Activated naive CD4-positive, alpha-beta T cell treated with anti-CD3 and anti-CD28 coated beads, Interleukin-2, amount 50 U/mL, for 16 hours (primary cell): ENCODE data around the gene TRPV5.

ENCODE experiments used
- DNase-seq: peaks from one replicate; pipeline ENCODE4 v3.0.0-alpha.2; 2020

TRPV5 gene

DNA sequence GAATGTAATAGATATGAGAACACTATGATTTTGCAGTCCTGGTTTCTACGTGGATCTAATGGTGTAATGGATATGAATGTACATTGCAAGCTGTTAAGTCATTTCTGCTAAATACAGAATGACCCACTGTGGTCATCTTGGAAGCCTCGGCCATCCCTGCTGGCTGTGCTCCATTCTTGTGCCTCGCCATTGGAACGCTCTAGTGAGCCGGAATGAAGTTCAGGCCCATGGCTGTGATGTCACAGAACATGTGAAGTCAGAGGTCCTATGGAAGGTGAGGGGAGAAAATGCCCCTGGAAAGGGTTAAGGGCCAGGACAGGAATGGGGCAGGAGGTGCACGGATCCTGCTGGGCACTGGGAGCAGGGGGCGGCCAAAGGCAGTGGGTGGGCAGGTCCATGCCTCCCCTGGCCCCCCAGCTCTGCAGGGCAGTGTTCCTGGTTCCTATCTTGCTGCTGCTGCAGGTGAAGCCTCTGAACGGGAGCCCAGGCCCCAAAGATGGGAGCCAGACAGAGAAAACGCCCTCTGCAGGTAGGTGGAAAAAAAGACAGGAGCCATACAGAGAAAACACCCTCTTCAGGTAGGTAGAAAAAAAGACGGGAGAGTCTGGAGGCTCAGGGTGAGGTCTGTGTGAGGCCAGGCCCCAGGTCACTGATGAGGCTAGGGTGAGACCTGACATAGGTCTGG, 5.8 kb upstream of the TRPV5 start, which contains the start of gene LLCFC1:
Gene LLCFC1, plus strand, starts transcription at position 259 of the 685 bp plus-strand sequence. Its CDS starts 138 bp downstream, at position 397.
- DNase-seq: no peak

DNA sequence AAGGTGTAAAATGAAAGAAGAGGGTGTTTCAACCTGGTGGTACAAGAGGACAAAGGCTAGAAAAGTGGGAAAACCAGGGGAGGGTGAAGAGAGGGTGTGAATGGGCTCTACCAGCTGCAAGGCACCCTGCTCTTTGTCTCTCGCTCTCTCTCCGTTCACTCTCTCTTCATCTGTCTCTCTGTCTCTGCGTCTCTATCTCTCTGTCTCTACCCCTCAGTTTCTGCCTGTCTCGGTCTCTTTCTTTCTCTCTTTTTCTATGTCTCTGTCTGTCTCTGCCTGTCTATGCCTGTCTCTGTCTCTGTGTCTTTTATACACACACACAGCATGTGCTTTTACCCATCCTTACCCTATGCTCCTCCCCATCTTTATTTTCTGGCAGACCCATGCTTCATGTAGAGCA, 5.1 kb upstream of the TRPV5 start:
- no peak for DNase-seq

DNA sequence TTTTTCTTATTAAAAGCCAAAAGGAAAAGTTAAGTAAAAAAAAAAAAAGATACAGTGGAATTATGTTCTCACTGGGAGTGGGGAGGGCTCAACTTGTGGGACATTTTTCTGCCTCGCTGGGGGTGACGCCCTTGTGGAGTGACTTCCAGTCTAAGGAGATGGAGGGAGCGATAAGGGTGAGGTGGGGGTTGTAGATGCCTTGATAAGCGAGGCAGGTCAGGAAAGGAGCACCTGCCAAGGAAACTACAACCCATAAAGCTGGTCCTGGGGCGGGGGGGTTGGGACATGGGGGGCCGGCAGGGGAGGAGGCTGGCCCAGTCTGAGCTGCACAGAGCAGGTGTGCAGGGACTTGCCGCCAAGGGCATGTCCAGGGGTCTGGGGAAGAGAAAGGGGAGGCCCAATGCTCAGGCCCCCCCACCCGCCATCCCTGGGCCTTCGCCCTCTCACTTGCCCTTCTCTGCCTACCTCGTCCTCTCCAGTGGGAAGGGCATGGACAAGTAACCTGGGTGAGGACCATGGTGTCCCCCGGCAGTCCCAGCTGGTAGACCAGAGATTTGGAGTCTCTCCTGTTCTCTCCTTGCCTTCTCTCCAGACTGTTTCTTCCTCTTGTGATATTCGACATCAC, 2.5 kb upstream of the TRPV5 start:
- no peak for DNase-seq

DNA sequence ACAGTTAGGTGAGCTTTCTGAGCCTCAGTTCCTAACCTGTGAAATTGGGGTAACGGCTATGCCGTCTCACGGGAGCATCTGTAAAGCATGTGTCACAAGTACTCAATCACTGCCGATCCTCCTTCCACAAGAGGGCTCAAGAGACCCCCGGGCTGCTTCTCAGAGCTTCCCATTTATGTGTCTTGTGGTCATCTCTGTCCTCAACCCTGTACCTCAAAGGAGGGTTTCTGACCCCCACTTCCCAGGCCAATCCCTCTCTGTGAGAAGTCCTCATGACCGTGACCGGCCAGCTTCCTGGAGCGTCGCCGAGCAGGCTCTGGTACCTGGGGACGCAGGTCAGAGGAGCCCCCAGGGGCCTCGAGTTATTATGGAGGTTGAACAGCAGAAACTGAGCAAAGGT, 510 bp upstream of the TRPV5 start:
- DNase-seq: no peak

DNA sequence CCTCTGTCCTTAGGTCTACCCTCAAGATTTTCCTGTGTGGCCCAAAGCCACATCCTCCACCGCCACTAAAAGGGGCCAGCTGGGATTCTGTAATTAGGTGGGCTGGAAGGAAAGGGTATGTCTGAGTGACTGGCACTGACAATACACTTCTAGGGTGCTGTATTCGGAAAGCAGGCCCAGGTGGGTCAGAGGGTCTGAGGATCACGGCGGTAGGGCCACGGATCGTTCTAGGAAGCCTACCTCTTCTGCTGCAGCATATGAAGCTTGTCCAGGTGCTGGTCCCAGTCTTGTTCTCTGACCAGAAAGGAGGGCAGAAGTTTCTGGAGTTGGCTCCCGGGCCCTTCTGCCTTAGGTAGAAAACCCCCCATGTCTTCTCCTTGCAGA, 462 bp downstream of the TRPV5 start:
- no peak for DNase-seq

DNA sequence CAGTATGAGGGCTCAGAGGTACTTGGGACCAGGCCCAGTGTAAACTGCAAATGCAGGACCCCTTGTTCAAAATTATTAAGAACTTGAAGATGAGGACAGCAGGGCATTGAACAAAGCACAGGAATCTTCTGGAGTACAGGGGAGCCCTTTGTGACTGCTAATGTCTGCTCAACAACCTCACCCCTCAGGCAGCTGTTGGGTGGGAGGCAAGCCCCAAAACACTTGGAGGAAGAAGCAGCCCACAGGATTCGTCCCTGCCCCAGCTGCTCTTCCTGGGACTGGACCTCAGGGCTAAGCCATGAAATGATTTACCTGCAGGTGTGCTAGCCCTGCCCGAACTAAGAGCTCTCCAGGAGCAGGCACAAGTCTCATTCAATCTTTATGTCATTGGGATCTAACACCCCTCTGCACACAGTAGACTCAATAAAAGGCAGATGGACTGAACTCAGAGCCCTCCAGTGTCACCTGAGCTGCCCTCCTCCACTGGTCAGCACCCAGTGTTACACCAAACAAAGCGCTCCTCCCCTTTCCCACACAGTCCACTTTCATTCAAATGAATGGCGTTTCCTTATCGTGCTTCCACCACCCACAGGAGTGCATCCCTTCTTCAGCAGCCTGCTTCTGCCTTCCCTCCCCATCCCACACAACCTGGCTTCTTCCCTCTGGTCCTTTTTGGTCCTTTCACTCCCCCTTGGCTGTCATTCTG, 1.0 kb downstream of the TRPV5 start:
- DNase-seq: no peak

DNA sequence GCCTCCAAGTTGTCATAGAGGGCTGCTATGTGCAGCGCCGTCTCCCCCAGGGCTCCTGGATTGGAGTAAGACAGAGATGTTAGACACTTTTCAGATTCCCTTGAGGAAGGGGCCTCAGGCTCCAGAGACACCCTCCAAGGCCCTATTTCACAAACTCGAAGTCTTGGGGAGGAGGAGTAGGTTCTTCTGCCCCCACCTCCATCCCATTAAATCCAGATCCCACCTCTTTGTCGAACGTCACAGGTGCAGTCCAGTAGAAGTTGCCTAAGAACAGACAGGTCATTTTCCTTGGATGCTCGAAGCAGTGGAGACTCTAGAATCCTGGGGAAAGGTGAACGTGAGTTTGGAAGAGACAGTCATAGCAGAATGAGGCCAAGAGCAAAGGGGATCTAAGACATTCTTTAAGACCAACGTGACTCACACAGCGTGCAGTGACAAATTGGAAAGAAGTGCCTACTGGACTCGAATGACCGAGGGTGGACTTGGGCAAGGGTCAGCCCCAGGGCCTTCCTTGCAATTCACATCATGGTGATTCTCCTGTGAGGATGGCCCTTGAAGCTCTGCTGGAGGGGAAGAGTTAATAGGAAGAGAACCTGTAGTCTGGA, 3.3 kb downstream of the TRPV5 start:
- DNase-seq: no peak

DNA sequence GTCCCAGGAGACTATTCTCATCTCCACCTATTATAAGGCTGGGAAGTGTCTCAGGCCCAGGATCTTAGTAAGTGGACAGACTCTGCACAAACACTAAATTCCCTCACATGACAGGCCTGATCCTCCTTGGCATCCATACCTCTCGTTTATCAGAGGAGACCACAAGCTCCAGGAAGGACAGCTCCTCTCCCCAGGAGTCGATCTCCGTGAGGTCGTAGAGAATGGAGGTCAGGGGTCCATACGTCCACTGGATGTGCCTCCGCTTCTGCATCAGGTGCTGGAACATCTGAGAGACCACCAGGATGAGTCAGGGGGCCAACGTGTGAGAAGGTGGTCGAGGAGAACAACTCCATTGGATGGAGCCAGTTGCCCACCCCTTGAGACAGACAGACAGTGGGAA, 5.6 kb downstream of the TRPV5 start:
- no peak for DNase-seq

DNA sequence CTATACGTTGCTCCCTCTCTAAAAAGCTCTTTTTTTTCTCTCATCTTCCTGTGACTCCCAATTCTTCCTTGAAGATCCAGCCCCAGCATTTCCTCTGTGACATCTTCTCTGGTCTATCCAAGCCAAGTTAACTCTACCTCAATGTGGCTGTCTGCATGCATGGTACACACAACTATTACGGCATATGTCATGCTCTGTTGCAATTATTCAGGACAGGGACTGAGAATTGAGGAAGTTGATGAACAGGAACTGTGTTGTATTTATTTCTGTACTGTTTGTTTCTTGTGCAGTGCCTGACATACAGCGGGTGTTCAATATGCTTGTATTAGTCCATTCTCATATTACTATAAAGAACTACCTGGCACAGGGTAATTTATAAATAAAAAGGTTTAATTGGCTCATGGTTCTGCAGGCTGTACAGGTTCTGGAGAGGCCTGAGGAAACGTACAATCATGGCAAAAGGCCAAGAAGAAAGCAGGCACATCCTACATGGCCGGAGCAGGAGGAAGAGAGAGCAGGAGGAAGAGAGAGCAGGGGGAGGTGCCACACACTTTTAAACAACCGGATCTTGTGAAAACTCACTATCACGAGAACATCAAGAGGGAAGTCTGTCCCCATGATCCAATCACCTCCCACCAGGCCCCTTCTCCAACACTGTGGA, 6.3 kb downstream of the TRPV5 start:
- no peak for DNase-seq

DNA sequence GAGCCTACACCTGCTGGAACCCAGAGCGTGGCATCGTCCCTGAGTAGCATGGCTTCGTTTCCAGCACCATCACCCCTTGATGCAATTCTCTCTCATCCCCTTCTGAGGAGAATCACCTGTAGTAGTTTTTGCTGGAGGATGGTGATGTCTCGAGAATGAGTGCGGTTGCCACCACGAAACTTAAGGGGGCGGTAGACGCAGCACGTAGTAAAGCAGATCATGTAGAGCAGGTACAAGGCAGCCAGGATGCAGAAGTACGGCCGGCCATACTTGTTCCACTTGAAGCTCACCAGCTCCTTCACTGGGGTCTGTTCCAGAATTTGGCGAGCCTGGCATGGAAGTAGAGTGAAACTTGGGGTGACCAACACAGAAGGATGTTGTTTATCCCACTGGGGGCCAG, 8.1 kb downstream of the TRPV5 start:
- DNase-seq: no peak

DNA sequence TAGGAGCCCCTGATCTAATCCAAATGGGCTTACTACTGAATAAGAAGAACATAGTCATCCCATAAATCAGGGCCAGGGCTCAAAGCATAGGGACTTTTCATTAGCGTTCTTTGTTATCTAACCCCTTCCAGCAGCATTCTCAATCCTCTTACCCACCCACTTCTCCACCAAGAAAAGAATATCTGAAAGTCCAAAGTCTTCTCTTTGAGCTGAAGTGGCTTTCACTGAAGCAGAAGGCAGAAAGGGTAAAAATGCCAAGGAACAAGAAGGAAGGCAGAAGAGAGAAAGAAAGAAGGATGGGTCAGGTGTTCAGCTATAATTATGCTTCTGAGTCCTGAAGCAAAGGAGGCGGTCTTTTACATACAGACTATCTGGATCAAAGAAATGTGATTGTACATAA, 10.2 kb downstream of the TRPV5 start:
- no peak for DNase-seq

DNA sequence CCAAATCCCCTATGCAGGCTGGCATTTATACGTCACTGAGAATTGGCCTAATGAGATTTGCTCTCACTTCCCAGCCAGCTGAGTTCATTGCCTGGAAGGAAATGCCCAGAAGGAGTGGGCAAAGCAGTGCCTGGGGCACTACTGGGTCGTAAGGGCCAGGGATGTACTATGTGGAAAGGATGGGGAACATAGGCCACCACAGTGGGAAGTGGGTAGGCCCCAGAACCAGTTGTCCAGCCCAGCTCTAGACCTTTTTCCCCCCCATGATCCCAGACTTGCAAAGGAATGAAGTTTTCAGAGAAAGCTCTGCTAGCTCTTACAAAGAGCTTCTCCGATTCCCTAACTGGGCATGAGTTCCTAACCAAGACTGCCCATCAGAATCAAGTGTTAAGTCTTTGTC, 13.9 kb downstream of the TRPV5 start:
- DNase-seq: no peak

DNA sequence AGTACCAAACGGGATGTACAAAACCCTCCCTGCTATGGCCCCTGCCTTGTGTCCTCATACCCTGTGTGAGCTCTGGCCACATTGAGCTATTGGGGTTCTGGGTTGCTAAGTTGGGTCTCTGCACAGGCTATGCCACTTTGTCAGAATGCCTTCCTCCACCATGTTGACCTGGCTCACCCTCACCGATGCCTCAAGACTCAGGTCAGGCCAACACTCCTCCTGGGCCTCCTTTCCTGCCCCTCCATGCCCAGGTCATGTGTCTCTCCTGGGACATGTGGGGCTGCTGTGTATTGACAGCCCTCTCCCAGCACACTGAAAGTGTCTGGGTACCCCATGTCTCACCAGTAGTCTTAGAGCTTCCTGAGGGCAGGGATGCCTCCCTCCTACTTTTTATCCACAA, 14.6 kb downstream of the TRPV5 start:
- no peak for DNase-seq

DNA sequence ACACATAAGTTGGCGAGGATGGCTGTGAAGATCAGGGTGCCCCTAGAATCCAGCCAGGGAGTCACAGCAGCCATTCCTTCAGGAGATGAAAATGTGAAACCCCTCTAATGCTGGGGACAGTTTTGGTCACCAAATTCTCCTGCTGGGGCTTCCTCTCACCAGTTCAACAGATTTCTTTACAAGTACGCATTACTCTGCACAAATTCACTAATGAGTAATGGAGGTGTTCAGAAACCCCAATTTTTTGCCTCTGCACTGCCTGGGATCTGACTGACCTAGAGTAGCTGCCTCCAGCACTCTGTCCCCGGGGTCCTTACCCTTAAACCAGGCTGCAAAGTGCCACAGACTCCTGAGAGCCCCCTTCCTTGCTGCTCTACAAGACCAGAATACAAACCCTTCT, 16.1 kb downstream of the TRPV5 start:
- DNase-seq: no peak

DNA sequence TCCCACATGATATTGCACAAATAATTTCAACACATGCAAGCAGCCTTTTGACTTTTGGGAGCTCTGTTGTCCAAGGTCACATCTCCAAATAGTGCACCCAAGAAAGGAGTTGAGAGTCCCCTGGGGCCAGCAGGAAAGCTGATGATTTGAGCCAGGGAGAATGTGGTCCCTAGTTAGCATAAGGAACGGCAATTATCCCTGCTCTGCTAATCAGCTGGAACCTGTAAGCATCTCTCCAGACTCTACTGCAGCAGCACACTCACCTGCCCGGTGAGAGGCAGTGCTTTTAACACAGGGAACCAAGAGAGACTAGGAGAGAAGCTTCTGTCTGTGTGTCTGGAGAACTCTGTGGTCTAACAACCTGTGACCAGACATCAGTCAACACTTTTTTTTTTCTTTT, 17.0 kb downstream of the TRPV5 start:
- DNase-seq: no peak

DNA sequence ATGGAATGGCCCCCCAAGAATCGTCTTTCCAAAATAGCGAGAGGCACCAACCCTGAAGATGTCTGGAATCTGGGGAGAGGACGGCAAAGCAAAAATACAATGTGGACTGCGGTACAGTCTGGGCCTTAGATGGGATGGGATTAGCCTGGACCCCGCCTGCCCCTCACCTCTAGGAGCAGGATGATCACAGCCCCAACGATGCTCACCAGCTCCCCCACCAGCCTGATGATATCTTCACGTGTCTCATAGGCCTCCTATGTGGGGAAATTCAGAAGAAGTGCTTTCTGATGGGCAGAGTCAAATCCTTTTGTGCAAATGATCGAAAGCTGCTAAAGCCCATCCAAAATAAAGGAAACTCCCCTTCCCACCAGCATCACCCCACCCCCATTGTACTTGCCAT, 18.2 kb downstream of the TRPV5 start:
- no peak for DNase-seq

DNA sequence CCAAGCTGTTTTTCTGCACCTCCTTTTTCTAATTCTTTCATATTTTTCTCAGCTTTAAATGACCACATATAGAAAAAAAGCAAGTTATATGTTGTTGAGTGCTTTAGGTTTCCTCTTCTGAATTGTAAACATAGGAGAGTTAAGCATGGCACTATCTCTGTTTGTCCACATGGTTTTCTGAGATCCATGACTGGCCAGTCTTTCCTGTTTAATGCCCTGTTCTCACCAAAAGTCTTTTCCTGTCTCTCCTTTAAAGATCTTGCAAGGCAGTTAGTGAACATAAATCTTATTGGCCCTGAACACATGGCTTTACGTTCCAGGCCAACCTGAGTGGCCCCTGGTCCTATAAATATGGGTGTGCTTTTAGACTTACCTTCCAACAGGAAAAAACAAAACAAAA, 19.4 kb downstream of the TRPV5 start:
- DNase-seq: no peak

DNA sequence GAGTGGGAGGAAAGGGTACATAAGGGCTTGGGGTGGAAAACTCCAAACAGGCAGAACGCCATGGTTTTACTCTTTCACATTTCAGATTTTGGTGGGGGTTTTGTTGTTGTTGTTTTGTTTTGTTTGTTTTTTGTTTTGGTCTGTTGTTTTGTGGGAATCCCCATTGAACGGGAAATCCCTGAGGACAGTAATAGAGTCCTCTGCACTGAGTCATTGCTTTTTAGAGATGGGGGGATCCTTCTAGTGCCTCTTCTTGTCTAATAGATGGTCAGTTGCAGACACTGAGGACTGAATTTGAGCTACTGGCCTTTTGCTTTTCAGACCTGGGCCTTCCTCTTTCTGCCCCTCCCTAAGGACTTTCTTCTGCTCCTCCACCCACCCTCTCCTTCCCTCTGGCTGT, 20.0 kb downstream of the TRPV5 start:
- DNase-seq: no peak

DNA sequence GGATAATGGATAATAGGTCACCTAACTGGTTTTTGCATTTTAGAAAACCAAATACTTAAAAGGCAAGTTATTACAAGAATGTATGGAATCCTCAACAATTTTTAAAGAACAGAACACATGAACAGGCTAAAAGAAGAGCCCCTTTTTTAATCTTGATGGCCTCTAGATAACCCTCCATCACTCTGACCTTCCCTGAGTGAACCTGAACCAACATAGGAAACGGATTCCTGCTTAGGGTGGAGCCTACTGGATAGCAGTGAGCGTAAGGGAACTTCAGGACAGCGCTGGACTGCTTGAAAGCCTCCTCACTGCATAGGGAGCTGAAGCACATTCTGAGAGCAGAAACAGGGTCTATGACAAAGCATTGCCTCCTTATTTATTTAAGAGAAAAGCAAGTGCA, 20.5 kb downstream of the TRPV5 start:
- DNase-seq: no peak

DNA sequence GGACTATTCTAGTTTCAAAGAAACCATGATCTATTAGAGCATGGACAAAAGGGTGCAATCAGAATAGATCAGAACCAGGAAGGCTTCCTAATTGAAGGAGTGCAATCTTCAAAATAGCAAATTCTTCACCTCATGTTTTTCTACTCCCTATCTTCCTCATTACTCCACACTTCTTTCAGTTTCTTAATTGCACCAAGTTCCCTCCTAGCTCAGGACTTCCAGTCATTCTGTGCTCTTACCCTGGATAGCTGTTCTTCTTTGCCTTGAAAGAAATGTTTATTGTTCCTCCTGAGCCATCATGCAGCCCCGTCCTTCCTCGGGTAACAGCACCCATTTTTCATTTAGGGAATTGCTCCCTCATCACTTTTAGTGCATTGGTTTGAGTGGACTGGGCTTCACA, 23.1 kb downstream of the TRPV5 start:
- no peak for DNase-seq

DNA sequence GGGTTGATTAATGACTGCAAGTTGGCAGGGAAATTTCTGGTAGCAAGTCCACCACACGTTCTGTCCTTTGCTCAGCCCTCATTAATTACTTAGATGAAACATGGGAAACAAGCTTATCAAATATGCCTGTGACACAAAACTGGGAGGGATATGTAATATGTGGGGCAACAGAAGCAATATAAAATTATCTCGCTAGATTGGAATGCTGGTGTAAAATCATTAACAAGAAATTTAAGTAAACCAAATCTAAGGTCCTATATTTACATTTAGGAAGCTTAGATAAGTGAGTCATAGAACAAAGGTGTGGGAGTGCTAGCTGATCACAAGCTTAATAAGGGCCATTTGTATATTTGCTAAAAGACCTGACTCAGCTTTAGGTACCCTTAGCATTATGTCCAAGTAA, 23.5 kb downstream of the TRPV5 start:
- DNase-seq: no peak

DNA sequence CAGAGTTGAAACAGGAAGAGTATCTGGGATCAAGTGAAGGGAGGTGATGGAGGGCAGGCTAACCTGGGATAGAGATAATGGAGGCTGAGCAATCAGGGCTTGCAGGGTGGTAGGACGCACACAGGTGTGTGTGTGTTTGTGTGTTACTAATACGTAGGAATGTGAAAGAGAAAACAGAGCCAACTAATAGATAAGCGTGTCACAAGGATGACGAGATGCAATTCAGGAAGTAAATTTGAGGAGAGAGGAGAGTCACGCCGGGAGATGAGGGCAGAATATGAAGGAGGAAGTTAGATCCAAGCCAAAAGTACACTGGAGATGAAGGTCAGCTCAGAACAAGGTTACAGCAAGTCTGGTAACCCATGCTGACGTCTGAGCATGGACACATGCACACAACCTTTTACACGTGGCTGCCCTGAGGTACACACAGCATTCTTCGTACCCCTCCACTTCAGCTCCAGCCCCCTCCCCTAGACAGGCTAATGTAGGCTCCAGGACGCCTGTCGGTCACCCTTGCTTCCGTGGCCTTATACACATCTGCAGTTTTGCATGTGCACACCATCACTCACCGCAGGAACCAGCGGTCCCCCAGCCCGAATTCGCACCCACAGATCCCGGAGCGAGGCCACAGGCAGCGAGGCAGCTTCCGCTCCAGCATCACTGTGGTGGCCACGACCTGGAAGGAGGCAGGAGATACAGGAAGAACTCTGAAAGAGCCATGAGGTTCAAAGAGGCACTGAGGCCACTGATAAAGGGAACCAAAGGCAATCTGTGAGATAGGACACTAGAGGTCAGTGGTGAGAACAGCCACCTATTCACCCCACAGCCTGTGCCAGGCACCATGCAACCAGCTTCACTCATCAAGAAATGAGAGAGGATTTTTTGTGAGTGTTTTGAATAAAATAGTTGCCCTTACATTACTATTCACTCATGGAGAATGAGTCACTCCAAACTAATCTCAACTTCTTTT, 24.3 kb downstream of the TRPV5 start:
- DNase-seq: no peak
